OCI-LY3 (cell line): Measurements from ENCODE around the gene FRMD4A.
"Not testable (repeated sequence)": the region's sequence is repeated elsewhere in the genome, so short reads cannot be mapped to it uniquely, and the experiment has no call there.

Source experiments
- H2AFZ ChIP-seq: fragments of 200-600, 300-600 bp; shearing (Covaris generic); 2 replicates; pipeline ENCODE4 v1.6.0; 2014; ENCODE audit warnings: antibody characterized with exemption, low read depth, low read length
- H3K27ac ChIP-seq: fragments of 200-600, 300-600 bp; sonication (generic); 2 replicates; pipeline ENCODE4 v1.5.1; 2014; ENCODE audit warnings: mild to moderate bottlenecking, low read length, moderate library complexity, mixed read lengths
- H3K27me3 ChIP-seq: fragments of 200-600, 300-600 bp; sonication (generic); 2 replicates; pipeline ENCODE4 v1.6.1; 2014; ENCODE audit warnings: low read depth, low read length, mixed read lengths
- H3K36me3 ChIP-seq: fragments of 200-600, 300-600 bp; sonication (generic); replicated peaks from 2 replicates; pipeline ENCODE3; 2014; ENCODE audit warnings: low read depth, low read length, mixed read lengths
- H3K4me1 ChIP-seq: fragments of 300-600, 200-600 bp; sonication (generic); 2 replicates; pipeline ENCODE4 v1.6.1; 2014; ENCODE audit warnings: low read length, mixed read lengths
- H3K4me2 ChIP-seq: fragments of 200-600, 300-600 bp; sonication (generic); 2 replicates; pipeline ENCODE4 v1.6.1; 2014; ENCODE audit warnings: low read length, mixed read lengths
- H3K4me3 ChIP-seq: fragments of 300-600, 200-600 bp; sonication (generic); 2 replicates; pipeline ENCODE4 v1.5.1; 2014; ENCODE audit warnings: antibody characterized with exemption, mild to moderate bottlenecking, low read length, moderate library complexity
- H3K79me2 ChIP-seq: fragments of 300-600, 200-600 bp; shearing (Covaris generic); 2 replicates; pipeline ENCODE4 v1.6.1; 2014; ENCODE audit warnings: mild to moderate bottlenecking, low read length, mixed read lengths
- H3K9ac ChIP-seq: fragments of 300-600, 200-600 bp; shearing (Covaris generic); 2 replicates; pipeline ENCODE4 v1.6.0; 2014; ENCODE audit warnings: mild to moderate bottlenecking, low read length, moderate library complexity
- H3K9me3 ChIP-seq: fragments of 200-600, 300-600 bp; shearing (Covaris generic); 2 replicates; pipeline ENCODE4 v1.6.1; 2014; ENCODE audit warnings: low read length, mixed read lengths; ENCODE audit not compliant: insufficient read depth
- H4K20me1 ChIP-seq: fragments of 200-600, 300-600 bp; sonication (generic); 2 replicates; pipeline ENCODE4 v1.6.1; 2016; ENCODE audit warnings: low read length, mixed read lengths; ENCODE audit not compliant: insufficient read depth
- EZH2phosphoT487 ChIP-seq: fragments of 200-600 bp; shearing (Covaris generic); IDR thresholded peaks from 2 replicates; pipeline ENCODE4 v1.6.1; 2018; ENCODE audit warnings: antibody characterized with exemption, mixed run types, low read depth
- TF ChIP-seq, protein P1 (sequence below): fragments of 200-600, 300-600 bp; sonication (generic); IDR thresholded peaks from 2 replicates; pipeline ENCODE4 v1.5.1; 2014; ENCODE audit warnings: antibody characterized with exemption, low read length, low read depth

FRMD4A gene

DNA sequence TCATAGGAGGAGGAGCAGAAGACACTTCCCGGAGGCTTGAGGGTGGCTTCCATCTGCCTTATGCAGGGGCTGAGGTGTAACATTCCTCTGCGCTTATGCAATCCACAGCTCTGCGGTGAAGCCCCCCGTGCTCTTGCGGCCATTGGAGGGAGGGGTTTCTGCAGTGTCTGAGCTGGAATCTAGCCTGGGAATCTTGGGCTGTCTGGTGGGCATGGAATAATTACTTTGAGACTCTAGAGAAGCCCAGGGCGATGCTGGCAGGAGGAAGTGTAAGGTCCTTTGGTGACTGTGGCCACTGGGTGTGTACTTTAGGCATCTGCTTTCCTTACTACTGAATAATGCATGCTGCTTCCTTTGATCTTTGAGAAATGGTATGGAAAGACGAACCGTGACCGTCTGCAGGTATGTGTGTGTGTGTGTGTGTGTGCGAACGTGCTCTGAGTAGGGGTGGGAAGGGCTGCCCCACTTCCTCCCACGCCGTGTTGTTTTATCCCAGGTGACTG, 563.0 kb downstream of the FRMD4A start:
- Histone ChIP-seq H3K36me3 (no peaks in the 10 kb centered on the region), H3K9ac (no peak overlapping the region), H3K9me3 (no peaks in the 10 kb centered on the region), H3K27ac (no peak overlapping the region), H3K4me2 (peak overlapping the region; percentile 9; the same call in 1 of the 2 replicates), H3K4me1 (peaks cover 24% of the 10 kb centered on the region), H3K4me3 (no peak overlapping the region), H3K79me2 (no peaks in the 10 kb centered on the region), H2AFZ (no peak overlapping the region), H4K20me1 (no peaks in the 10 kb centered on the region), H3K27me3 (no peaks in the 10 kb centered on the region)
- TF ChIP-seq, protein P1, sequence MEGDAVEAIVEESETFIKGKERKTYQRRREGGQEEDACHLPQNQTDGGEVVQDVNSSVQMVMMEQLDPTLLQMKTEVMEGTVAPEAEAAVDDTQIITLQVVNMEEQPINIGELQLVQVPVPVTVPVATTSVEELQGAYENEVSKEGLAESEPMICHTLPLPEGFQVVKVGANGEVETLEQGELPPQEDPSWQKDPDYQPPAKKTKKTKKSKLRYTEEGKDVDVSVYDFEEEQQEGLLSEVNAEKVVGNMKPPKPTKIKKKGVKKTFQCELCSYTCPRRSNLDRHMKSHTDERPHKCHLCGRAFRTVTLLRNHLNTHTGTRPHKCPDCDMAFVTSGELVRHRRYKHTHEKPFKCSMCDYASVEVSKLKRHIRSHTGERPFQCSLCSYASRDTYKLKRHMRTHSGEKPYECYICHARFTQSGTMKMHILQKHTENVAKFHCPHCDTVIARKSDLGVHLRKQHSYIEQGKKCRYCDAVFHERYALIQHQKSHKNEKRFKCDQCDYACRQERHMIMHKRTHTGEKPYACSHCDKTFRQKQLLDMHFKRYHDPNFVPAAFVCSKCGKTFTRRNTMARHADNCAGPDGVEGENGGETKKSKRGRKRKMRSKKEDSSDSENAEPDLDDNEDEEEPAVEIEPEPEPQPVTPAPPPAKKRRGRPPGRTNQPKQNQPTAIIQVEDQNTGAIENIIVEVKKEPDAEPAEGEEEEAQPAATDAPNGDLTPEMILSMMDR, result no peak
- TF ChIP-seq EZH2phosphoT487, result no peak

DNA sequence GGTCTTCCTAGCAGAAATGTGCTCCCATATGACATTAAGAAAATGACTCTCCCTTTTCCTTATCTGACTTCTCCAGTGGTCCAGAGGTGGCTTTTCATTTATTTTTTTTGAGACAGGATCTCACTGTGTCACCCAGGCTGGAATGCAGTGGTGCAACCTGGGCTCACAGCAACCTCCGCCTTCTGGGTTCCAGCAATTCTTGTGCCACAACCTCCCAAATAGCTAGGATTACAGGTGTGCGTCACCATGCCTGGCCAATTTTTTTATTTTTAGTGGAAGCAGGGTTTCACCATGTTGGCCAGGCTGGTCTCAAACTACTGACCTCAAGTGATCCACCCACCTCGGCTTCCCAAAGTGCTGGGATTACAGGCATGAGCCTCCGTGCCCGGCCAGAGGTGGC, 563.6 kb downstream of the FRMD4A start:
- H2AFZ ChIP-seq, H3K36me3 ChIP-seq, H3K27me3 ChIP-seq, H3K4me3 ChIP-seq, H3K4me2 ChIP-seq, H3K9me3 ChIP-seq, H3K27ac ChIP-seq, H4K20me1 ChIP-seq, H3K9ac ChIP-seq, H3K79me2 ChIP-seq: not testable (repeated sequence)
- H3K4me1 ChIP-seq, result peaks cover 27% of the 10 kb centered on the region

DNA sequence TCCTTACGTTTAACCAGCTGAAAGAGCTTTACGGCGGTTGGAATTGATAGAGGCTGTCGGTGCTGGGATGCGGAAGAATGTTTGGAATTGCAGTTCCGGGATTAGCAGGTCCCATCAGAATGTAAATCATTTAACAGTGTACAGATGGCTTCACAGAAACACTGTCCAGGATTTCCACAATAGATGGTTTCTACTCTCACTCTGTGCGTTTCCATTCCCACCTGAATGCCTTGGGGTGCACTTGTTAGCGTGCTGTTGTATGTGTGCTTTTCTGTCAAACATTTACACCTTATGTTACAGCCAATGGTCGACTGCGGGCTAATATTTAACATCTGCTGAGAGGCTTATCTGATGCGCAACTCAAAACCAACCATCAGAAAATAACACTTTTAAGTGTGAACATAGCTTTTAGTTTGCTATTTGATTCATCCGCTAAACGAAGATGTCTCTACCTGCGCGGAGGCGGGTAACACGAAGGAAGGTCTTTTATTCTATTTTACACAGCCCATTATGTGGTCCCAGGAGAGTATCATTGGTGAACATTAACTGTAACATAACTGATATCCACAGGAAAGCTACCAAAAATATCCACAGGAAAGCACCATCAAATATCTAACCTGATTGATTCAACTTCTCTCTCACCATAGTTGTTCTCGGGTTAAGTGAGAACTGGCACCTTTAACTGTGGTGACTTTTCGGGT, 564.9 kb downstream of the FRMD4A start:
- Histone ChIP-seq H3K9me3 (no peaks in the 10 kb centered on the region), H3K9ac (no peak overlapping the region), H4K20me1 (no peaks in the 10 kb centered on the region), H3K4me3 (no peak overlapping the region), H3K4me1 (peaks cover 39% of the 10 kb centered on the region), H3K27me3 (no peaks in the 10 kb centered on the region), H3K27ac (no peak overlapping the region), H3K79me2 (no peaks in the 10 kb centered on the region), H2AFZ (no peak overlapping the region), H3K4me2 (no peak overlapping the region), H3K36me3 (no peaks in the 10 kb centered on the region)
- no peak for TF ChIP-seq EZH2phosphoT487
- TF ChIP-seq, protein P1, result no peak

GRCh38 chr10:13761490-13762091, 569.1 kb downstream of the FRMD4A start:
- Histone ChIP-seq H3K9ac (no peak overlapping the region), H3K79me2 (no peaks in the 10 kb centered on the region), H3K36me3 (no peaks in the 10 kb centered on the region), H3K4me3 (no peak overlapping the region), H3K27ac (no peak overlapping the region), H3K4me1 (peaks cover 51% of the 10 kb centered on the region), H3K9me3 (no peaks in the 10 kb centered on the region), H3K27me3 (no peaks in the 10 kb centered on the region), H2AFZ (no peak overlapping the region), H4K20me1 (no peaks in the 10 kb centered on the region), H3K4me2 (peak overlapping the region; percentile 1; the same call in 1 of the 2 replicates)
- TF ChIP-seq, protein P1, result no peak
- TF ChIP-seq EZH2phosphoT487, result no peak
